ENCODE results near the gene DLK2.
"Not testable (repeated sequence)": the region's sequence is repeated elsewhere in the genome, so short reads cannot be mapped to it uniquely, and the experiment has no call there.

Gene DLK2

GRCh38 chr6:43481591-43482236, 26.4 kb upstream of the DLK2 start:
- no peak for FAIRE-seq

GRCh38 chr6:43481075-43481474, 25.7 kb upstream of the DLK2 start:
- no peak for FAIRE-seq

GRCh38 chr6:43478008-43478372, 22.6 kb upstream of the DLK2 start:
- no peak for FAIRE-seq

- FAIRE-seq, result no peak
Measured at GRCh38 chr6:43477235-43478007, 22.1 kb upstream of the DLK2 start, which contains the start of gene TJAP1. TSS of gene TJAP1 (plus strand) at chr6:43477570. CDS start at chr6:43499002, 21,432 bp downstream.

- no peak for FAIRE-seq
Measured at GRCh38 chr6:43476746-43477145, 21.4 kb upstream of the DLK2 start.

- no peak for FAIRE-seq
Measured at GRCh38 chr6:43475516-43475915, 20.2 kb upstream of the DLK2 start.

GRCh38 chr6:43472515-43472914, 17.2 kb upstream of the DLK2 start:
- FAIRE-seq, result no peak

- no peak for FAIRE-seq
Measured at GRCh38 chr6:43471399-43471798, 16.1 kb upstream of the DLK2 start.

GRCh38 chr6:43469947-43470346, 14.6 kb upstream of the DLK2 start:
- no peak for FAIRE-seq

- FAIRE-seq, result no peak
Measured at GRCh38 chr6:43468748-43469681, 13.7 kb upstream of the DLK2 start.

GRCh38 chr6:43468240-43468639, 12.9 kb upstream of the DLK2 start:
- no peak for FAIRE-seq

GRCh38 chr6:43467752-43468151, 12.4 kb upstream of the DLK2 start:
- FAIRE-seq, result no peak

GRCh38 chr6:43467265-43467664, 11.9 kb upstream of the DLK2 start:
- FAIRE-seq, result not testable (repeated sequence)

- FAIRE-seq, result no peak
Measured at GRCh38 chr6:43465948-43466347, 10.6 kb upstream of the DLK2 start.

- no peak for FAIRE-seq
Measured at GRCh38 chr6:43464337-43464736, 9.0 kb upstream of the DLK2 start.

GRCh38 chr6:43461936-43462335, 6.6 kb upstream of the DLK2 start:
- FAIRE-seq, result no peak

GRCh38 chr6:43460032-43460431, 4.7 kb upstream of the DLK2 start:
- no peak for FAIRE-seq

- no peak for FAIRE-seq
Measured at GRCh38 chr6:43459535-43459934, 4.2 kb upstream of the DLK2 start.

- FAIRE-seq, result not testable (repeated sequence)
Measured at GRCh38 chr6:43458154-43458553, 2.8 kb upstream of the DLK2 start.

- FAIRE-seq, result no peak
Measured at GRCh38 chr6:43457643-43458042, 2.3 kb upstream of the DLK2 start.

- FAIRE-seq, result no peak
Measured at GRCh38 chr6:43454696-43455530, 435 bp downstream of the DLK2 start.

GRCh38 chr6:43454290-43454695, 1.1 kb downstream of the DLK2 start:
- FAIRE-seq, result no peak
